HG02852 (cell line): ENCODE results near the gene FAM53B.
A peak's percentile ranks its signal among the peaks of the same experiment; 100 is the strongest.

Experiments
- ATAC-seq: cut with Tn5 transposase; IDR thresholded peaks from one replicate; pipeline ENCODE4 v1.9.1; 2021; ENCODE audit warnings: mild to moderate bottlenecking, moderate library complexity; ENCODE audit not compliant: unreplicated experiment

The FAM53B gene

DNA sequence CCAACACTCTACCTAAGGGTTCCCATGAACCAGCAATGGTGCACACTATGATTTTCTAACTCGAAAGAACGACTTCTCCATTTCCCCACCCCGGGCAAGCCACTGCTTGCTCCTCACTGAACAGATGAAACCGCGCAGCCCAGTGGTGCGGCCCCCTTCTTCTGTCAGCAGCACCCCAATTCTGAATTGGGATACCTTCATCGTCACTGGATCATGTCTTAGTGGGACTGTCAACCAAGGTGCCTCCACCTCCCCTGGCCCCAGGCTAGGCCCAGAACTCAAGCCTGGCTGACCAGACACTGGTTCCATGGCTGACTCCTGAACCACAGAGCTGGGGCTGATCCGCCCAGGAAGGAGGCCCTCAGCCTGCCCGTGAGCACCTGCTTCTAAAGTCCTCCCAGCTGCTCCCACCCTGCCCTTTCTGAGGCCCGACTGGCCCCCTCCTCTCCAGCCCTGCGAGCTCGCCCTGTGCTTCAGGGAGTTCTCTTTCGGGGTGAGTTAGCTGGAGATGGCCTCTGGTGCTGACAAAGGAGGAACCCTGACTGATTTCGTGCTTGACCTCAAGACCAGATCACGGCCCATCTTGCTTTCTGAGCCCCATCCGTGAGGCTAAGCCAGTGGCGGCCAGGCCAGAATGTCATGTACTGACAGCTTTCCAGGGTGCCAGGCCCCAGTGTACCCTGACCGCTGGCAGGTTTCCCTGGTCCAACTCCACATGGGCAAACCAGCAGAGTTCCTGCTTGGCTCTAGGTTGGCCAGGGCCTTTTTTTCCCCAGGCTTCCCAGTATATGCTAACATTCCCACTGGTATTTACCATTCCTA lies 44.5 kb downstream of the FAM53B start:
- no peak for ATAC-seq

DNA sequence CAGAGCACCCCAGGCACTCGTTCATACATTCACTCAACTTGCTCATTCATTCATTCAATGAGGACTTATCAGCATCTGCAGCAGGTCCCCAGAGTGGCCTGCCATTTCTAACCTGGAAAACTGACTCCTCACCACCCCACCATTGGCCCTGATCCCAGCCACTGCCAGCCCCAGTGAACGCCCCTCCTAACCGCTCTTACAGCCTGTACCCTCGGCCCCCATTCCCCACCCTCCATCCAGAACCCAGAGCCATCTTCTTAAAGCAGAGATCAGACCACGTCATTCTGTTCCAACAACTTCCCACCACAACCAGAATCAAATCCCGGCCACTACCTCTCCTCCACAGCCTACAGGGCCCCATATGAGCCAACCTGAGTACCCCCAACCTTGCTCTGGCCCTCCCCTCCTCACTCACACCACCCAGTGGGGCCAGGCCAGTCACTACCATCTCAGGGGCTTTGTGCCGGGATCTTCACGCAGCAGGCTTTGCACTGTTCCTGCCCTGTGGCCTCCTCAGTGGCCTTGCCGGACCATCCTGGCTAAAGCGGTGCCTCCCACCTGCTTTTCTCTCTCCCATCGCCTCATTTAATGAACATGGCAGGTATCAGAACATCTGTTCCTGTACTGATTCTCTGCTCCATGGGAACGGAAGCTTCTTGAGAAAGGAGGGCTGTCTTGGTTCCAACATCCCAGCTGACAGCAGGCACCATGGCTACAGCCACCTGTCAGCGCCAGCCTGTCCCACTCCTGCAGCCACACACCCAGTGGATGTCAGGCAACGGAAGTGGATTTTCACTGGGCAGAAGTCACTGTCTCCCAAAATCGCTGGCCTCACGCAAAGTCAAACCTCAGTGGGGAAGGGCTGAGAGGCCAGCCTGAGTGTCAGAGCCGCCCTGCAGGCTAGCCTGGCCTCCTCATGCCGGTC lies 45.4 kb downstream of the FAM53B start:
- ATAC-seq, result no peak

DNA sequence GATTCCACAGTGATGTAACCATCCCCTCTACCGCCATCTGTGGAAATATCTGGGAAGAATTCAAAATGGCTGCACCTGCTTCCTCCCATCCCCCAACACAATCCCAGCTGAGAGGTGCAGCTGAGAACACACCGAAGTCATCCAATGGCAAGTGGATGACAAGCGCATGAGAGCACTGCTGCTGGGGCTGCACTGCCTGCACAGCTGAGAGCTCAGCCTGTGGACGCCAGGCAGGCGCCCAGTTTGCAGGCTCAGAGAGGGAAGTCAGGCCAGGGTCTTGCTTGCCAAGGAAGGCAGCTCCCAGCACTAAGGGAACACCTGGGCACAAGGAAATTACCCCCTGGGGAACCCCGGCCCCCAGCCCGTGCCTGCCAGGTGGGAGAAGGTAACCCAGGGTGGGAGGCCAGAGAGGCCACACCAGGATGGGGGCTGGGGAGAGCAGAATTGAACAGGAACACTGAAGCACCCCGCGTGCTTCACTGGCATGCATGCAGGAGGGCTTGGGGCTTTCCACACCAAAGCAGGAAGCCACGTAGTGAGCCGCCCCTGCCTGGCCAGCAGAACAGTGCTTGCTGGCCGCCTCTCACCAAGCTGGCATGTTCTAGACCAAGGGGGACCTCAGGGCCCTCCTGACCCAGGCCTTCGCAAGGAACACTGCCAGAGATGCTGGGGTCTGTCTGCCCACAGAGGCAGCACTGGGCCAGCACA lies 46.2 kb downstream of the FAM53B start:
- ATAC-seq, result no peak

DNA sequence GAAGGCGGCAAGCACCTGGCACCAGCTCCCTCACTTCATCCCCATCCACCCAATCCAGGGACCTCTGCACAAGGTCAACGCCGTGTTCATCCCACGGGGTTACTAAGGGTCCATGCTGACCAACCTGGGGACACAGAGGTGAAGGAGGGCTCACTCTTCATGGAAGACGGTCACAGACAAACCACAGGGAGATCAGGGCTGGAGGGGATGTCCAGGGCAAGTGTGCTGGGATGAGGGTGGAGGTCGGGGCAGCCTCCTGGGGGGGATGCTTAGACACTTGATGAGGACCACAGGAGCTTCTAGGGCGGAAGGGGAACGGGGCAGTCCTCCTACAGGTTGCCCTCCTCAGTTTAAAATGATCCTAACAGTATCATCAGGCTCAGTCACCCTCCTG lies 46.7 kb downstream of the FAM53B start:
- ATAC-seq, result no peak

DNA sequence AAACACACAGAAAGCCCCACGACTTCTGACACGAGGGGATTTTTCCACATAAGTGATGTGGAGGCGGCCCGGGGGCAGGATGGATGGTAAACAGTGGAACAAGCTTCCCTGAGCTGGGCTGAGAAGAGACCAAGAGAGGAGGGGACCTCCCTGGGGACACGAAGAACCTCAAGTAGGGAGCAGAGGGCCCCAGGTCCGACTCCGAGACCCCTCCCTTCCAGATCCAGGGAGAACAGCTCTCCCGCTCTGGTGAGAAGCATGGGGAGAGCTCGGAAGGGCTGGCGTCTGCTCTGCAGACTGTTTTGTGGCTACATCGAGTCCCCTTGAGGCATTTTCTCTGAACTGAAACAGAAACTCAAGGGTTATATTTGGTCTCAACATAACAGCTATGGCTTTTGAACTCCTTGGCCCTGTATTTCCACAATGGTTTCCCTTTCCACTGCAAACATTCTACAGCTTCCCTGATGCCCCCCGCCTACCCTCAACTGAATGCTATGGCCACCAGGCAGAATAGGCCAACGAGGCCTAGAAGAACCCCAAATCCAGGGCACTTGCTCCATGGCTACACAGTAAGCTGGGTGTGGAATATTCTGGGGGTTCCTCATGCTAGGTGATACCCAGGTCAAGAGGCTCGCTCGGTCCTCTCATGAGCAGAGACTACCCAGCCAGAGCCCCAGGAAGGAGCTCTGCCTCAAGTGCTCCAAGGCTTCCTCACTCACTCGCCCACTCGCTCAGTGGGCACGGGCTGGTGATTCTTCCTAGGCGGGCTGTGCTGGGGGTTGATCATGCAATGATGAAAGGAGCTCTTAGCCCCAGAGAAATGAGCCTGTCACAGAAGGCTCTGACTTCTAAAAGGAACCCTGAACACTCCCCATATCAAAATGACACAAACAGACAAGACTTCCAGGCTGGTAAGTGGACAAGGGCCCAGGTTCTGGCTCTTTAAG lies 47.5 kb downstream of the FAM53B start:
- ATAC-seq, result peak; percentile 76

DNA sequence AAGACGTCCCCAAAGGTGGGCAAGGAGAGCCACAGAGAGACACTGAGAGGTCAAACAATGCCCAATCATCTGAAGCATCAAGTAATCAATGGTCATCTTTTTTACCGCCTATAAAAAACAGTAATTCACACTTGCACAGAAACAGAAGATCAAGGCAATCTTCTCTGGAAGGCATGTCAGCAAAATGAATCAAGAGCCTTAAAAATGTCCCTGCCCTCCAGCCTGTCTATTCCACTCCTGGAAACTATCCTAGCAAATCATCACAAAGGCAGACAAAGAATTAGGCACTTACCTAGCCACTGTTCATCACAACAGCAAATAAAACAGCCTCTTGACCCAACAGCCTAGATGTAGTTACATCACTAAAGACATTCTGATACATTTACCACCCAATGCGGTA lies 48.9 kb downstream of the FAM53B start:
- ATAC-seq, result no peak

DNA sequence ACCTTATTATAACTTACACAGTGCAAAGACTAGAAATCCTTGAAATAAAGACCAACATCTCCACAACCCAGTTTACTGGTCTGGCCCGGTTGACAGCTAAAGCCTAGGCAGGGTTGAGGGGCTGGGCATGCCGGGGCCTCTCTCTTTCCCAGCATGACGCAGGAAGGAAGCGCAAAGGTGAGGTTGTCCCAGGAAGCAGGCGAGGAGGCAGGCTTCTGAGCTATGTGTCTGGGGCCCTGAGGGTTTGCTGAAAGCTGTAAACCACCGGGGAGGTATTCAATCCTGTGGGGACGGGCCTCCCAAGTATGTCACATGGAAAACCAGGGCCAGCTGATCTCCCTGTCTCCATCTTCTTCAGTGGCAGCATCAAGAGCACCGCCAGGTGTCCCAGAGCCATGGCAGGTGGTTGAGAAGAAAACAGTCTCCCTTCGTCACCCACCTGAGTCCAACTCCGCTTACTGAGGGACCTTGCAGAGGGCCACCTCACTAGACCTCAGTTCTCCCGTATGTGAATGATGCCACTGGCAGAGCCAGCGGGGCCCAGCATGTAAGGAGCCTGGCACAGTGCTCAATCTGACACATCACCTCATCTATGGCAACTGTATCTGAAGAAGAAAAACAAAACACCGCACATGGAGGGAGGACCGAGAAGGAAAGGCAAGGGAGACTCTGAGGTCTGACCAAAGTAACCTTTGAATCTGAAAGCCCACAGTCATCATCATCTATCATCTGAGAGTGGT lies 49.5 kb downstream of the FAM53B start:
- no peak for ATAC-seq

DNA sequence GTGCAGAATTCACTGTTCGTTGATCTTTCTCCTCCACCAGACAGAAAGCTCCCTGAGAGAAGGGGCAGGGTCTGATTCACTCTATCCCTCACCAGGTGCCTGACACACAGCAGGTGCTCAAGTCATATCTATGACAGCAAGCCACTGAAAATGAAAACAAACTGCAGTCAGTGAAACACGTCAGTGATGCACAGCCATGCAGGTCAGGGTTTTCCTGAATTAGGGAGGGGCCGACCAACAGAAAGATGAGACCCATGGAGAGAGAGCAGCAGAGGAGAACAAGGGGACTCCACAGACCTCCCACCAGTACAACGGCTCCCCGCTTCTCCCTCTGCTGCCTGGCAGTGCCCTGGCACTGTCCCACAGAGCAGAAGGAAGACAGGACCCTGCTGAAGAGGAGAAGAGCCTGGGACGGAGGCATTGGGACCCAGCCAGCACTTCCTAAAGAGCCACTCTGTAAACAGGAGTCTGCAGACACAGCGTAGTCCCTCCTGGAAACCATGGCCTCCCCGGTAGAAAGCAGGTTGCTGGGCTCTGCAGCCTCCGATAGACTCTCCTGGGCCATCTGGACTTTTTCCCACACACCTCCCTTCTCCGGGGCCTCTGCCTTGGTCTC lies 50.3 kb downstream of the FAM53B start:
- peak; percentile 25 for ATAC-seq

DNA sequence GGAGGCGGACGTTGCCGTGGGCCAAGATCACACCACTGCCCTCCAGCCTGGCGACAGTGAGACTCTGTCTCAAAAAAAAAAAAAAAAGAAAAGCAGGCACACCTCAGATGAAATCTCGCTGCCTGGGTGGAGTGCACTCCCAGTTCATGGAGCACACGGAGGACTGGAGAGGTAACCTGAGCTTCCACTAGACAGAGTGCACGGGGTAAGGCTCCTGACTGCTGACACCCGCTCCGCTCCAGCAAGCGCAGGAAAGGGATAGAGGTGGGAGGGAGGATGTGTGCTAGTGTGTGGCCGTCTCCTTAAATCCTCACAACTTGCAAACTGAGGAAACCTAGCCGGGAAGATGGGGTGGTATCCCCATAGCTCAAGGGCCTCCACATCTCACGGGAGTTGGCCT lies 50.8 kb downstream of the FAM53B start:
- ATAC-seq, result no peak

DNA sequence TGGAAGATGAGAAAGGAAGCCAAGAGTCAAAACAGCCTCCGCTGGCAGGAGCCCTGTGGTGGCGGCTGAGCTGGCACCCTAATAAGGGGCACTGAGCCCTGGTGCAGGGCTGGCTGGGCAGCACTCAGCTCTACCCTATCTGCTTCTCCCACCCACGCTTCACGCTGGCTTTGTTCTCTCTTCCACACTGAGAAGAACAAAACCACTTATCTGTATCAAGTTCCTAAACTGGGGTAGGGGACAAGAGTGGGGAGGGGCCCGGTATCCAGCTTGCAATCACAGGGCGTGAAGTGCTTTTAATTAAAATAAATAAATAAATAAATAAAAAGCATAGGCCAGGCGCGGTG lies 52.1 kb downstream of the FAM53B start:
- no peak for ATAC-seq

DNA sequence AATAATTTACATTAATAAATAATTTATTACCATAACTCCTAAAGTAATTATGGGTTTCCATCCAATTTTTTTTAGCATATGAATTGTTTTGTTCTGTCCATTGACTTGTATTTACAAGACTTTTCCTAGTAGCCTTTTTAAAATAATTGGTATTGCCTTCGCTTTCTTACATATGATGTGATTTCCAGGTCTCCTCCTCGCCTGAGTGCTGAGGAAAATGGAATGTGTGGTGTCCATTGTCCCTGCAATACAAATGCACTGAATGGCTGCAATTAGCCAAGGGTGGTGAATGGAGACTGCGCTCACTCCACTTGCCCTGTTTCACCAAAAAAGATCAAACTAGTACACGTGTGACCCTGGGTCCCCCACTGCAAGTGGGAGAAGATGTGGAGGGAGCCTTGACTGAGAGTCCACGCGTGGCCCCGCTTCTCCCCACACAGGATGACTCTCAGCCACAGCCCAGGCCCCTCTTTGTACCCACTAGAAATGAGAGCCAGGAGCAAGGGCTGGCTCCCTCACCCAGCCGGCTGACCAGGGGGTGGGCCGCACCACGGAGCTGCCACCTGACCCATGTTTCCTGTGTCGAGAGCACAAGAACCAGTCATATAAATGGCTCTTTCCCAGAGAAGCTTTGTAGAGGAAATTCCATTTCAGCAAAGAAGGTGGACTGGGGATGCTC lies 52.6 kb downstream of the FAM53B start:
- ATAC-seq, result no peak

DNA sequence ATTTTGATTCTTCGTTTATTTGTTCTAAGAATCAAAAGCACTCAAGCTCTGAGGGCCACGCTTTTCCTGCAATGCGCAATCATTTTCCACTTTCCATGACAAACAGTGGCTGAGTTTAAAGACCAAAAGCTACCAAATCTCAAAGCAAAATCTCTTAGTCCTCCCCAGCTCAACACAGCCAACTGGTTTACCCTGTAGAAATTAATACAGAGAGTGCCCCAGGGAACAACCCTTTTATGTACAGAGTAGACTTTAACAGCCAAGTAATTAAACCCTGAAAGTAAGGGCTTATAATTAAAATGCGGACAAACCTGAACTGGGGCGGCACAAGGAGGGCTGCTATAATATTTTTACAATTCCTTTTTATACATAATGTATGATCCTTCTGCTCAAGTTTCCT lies 53.2 kb downstream of the FAM53B start:
- no peak for ATAC-seq

DNA sequence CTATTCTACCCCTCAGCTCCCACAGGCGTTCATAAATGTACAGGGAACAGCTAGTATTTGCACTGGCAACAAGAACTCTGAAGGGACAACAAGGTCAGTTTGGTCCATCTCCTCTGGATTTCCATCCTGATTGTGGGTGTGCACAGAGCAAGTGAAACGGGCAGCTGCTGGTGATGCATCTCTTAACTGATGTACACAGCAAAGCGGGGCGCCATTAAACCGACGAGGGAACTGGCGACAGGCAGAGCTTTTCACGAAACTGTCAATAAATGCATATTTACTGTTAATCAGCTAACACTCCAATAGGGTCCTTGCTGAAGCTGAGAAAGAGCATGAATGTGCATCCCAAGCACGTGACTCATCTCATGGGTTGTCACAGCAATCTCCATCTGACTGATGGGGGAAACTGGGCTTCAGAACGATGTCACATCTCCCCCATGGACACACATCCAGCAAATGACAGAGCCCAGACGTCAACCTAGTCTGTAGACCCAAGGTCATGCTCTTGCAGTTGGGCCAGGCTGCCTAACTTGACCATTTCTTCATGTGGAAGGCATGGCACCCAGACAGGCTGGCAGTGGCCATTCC lies 54.2 kb downstream of the FAM53B start:
- no peak for ATAC-seq

DNA sequence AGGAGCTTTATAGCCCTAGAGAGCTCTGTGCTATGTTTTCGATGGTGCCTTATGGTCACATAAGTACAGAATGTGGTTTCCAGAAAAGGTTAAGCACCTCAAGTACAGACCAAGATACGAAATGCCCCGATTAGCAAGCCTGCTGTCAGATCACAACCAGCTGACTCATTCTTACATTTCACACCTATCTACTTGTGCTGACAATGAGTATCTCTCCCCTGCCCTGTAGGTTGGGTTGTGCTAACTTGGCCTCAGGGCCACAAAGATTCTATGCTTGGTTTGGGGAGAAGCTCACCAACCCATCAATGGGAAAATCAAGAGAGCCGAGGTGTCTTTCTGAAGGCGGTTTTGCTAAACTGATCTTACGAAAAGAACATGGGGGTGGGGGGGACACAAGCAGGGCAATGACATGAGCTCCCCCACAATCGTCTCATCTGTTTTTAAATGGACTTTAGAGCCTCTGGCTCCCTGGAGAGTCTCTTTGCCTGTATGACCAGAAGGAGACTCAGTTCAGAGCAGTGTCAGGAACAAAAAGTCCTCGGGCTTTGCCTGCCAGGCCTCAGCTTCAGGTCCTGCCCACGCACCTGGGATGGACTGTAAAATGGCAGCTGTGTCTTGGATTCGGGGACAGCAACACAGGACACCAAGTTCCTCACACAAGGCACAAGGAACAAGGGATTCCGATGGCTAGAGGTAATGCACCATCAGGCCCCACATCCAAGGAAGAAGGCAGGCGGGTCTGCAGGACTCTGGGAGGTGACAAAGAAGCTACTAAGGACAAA lies 55.1 kb downstream of the FAM53B start:
- peak; percentile 95 for ATAC-seq

DNA sequence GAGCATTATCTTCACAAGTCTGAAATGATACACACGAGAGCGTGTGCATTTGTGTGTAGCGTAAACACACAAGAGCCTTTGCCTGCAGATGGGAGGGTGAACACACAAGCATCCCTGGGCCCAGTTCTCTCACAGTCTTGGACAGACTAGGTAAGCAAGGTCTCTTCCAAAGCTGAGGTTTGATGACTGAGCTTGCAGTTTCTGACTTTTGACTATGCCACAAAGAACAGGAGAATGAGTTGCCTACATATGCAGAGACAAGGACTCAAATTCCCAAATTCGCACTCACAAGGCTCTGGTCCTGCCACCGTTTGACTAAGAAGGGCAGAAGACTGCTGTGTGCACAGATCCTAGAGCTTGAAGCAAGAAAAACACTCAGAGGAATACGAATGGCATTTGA lies 55.8 kb downstream of the FAM53B start:
- ATAC-seq, result peak; percentile 6

DNA sequence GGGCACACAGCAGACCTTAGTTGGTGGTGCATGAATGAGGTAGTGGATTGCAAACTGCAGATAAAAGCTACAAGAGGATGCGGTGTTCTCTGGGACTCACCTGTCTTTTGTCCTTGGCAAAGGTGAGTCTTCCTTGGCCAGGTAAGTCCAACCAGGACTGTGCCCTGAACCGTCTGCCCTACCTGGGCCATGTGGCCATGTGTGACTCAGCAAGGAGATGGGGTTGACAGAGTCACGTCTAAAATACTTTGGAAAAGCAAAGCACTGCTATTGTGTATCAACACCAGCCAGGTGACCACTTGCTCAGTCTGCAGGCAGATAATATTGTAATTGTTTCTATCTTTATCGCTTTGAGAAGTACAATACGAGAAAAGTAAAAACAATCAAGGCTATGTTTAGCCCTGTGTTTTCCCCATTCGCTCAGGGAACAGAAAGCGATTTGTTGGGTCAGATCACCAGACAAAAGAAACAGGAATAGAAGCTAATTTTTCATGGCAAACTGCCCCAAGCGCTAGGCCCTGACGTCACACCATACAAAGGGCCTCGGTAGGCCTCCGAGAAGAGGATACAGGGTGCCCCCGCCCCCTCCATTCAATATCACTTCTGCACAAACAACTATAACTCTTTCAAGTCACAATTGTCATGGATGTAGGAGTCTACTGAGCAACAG lies 57.3 kb downstream of the FAM53B start:
- ATAC-seq, result no peak

DNA sequence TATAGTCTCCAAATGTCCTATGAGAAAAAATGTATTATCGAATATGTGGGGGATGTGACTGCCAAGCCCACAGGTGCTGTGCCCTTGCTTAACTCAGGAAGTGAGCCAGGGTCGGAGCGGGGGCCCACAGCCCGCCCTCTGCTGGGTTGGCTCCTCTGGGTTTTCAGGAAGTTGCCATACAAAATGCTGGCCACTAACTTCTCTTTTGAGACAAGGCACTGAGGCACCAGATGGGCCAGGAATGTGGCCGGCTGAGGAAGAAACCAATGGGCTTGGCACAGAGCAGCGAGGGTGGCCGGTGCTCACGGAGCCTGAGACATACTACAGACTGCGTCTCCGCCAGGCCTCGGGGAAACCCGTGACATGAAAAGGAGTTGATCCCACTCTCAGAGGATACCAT lies 58.9 kb downstream of the FAM53B start:
- no peak for ATAC-seq
